ENCODE data around the gene CCDC60. TPM values are rescaled to one million over a fixed set of nuclear protein-coding genes. Genes with fewer than 3 reads are reported as not detected.
A peak's percentile ranks its signal among the peaks of the same experiment; 100 is the strongest.

CCDC60 gene
- total RNA-seq, 8 experiments from 2014 or later, result 0.41 to 27.0 (median 10.8) TPM

DNA sequence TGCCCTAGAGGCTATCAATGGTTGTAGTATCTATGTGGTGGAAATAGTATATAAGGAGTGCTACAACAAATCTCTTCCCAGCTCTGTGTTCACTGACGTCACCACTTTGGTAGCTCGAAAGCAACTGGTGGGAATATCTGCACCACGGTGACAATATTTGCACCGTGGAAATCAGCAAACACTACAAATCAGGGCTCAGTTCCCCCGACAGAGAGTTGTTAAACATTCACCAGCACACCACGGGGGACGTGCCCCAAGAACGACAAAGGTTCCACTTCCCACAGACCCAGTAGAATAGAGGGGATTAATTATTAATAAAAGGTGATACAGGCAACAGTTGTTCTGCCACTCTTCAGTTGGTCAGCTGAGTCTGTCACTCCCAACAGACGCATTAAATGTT lies 98.4 kb downstream of the CCDC60 start:
- peak in 1 of 8 experiments; percentile 65 for ATAC-seq (replicated peaks in 6 of 8)
- in situ Hi-C loops (cut with MboI; ENCODE audit: low pct_unique_long_range_greater_than_20kb in 2 of 9, low sequenced_read_pairs in 9 of 9, unreplicated experiment in 9 of 9), result loop anchor here in 1 of 9 experiments (10.0 kb wide), 1 partner anchor 212 kb away; no protein-coding TSS in a partner anchor
- peak overlapping the region in 1 of 2 donors; percentile 24 for H3K27ac ChIP-seq

DNA sequence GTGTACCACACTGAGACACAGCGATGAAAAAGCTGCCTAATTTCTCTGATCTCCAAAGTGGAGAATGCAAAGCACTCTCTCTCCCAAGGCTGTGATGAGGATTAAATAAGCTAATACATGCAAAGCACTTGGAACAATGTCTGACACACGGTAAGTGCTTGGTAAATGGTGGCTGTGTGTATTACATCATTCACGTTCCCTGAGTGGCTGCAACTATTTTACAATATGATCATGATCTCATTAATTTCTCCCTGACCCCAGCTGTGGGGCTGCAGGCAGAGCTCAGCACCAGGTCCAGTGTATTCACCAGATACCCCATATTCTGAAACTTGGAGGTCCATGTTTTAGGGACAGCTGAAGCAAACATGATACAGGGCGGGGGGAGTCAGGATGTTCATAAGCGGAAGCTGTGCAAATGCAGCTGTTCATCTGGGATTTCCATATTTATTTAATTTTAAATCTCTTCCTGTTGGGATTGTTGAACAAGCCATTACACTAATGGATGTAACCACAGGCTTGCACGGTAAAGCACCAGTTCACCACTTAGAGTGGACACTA lies 106.4 kb downstream of the CCDC60 start:
- no peak overlapping the region for H3K27ac ChIP-seq
- peak in 4 of 8 experiments; percentile 25 to 53 (median 42) for ATAC-seq (replicated peaks in 6 of 8)

More for the DNA sequence above, 98.4 kb downstream of the CCDC60 start:
- Histone ChIP-seq H3K4me1 (replicated peaks in 1 of 2) (no peaks in the 10 kb centered on the region), H3K4me3 (no peak overlapping the region)
- 0 to 100% (median 29%) methylated on average over 1 to 5 of the region's 9 CpGs; no CpG with 5 or more reads in 2 of the 10 experiments for WGBS, 10 experiments

DNA sequence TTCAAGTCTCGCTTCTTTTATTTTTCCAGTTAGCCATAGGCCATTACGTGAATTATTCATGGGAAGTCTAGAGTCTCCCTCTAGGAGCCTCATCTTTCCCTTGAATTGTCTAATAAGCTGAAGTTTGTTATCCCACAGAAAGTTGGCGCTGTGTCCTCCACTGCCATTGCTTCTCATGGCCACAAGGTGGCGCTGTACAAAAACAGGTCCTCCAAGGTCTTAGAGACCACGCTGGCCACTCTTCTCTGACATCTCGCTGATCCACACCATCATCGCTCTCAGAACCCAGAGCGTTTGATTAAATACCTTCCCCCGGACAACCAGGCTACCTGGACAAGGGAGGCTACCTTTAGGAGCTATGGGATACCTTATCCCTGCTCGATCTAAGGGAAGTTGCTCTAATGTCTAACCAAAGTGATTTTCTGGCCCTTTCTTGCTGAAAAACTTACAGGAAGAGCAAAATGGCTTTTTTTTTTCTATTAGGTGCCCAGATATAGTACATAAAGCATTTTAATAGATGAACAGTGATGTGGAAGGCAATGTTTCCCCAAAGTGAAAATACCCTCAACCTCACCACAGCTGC lies 110.0 kb downstream of the CCDC60 start:
- in situ Hi-C loops (cut with MboI; ENCODE audit: low pct_unique_long_range_greater_than_20kb in 2 of 9, low sequenced_read_pairs in 9 of 9, unreplicated experiment in 9 of 9), result loop anchor here in 1 of 9 experiments (10.0 kb wide), 1 partner anchor 100 kb away; no protein-coding TSS in a partner anchor
- no peak overlapping the region for H3K4me3 ChIP-seq
- WGBS, 10 experiments, result 0 to 60% (median 39%) methylated on average over 2 to 8 of the region's 10 CpGs; no CpG with 5 or more reads in 1 of the 10 experiments
- H3K27ac ChIP-seq, result no peak overlapping the region
- H3K4me1 ChIP-seq (replicated peaks in 1 of 2), result peaks cover 24 to 30% of the 10 kb centered on the region in 2 donors
- peak in 7 of 8 experiments; percentile 33 to 91 (median 47) for ATAC-seq (replicated peaks in 6 of 8)

More for the DNA sequence above, 106.4 kb downstream of the CCDC60 start:
- Histone ChIP-seq H3K4me3 (no peak overlapping the region), H3K4me1 (replicated peaks in 1 of 2) (no peaks in the 10 kb centered on the region)
- in situ Hi-C loops (cut with MboI; ENCODE audit: low pct_unique_long_range_greater_than_20kb in 2 of 9, low sequenced_read_pairs in 9 of 9, unreplicated experiment in 9 of 9), result loop anchor here in 1 of 9 experiments (10.0 kb wide), 1 partner anchor 104 kb away; no protein-coding TSS in a partner anchor
- 7 to 100% (median 71%) methylated on average over 1 to 6 of the region's 6 CpGs; no CpG with 5 or more reads in 1 of the 10 experiments for WGBS, 10 experiments

DNA sequence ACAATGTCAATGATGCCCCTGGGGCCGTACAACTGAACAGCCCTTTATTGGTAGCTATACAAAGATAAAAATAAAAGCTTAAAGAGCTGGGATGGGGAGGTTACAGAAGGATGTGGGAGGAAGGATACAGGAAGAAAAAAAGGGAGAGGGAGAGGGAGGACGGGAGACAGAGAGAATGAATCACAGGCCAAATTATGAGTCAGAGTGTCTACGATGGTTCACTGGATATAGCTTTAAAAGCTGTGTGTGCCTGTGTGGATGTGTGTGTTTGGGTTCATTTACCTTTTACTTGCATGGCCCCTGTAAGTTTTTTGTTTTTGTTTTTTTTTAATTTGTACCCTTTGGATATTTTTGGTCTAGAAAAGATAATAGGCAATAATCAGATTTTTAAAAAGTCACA lies 111.9 kb downstream of the CCDC60 start:
- Histone ChIP-seq H3K4me3 (no peak overlapping the region), H3K4me1 (replicated peaks in 1 of 2) (peaks cover 24 to 30% of the 10 kb centered on the region in 2 donors), H3K27ac (no peak overlapping the region)
- ATAC-seq (replicated peaks in 6 of 8), result peak in 7 of 8 experiments; percentile 43 to 79 (median 69)
- in situ Hi-C loops (cut with MboI; ENCODE audit: low pct_unique_long_range_greater_than_20kb in 2 of 9, low sequenced_read_pairs in 9 of 9, unreplicated experiment in 9 of 9), result loop anchor here in 1 of 9 experiments (10.0 kb wide), 1 partner anchor 98 kb away; no protein-coding TSS in a partner anchor
- 7 to 100% (median 48%) methylated on average over 1 to 3 of the region's 3 CpGs; no CpG with 5 or more reads in 2 of the 10 experiments for WGBS, 10 experiments

- in situ Hi-C loops (cut with MboI; ENCODE audit: low pct_unique_long_range_greater_than_20kb in 2 of 9, low sequenced_read_pairs in 9 of 9, unreplicated experiment in 9 of 9), result loop anchor here in 1 of 9 experiments (10.0 kb wide), 1 partner anchor 98 kb away; no protein-coding TSS in a partner anchor
- 6 to 50% (median 22%) methylated on average over 3 to 6 of the region's 7 CpGs; no CpG with 5 or more reads in 3 of the 10 experiments for WGBS, 10 experiments
- Histone ChIP-seq H3K27ac (no peak overlapping the region), H3K4me3 (no peak overlapping the region), H3K4me1 (replicated peaks in 1 of 2) (peaks cover 24 to 30% of the 10 kb centered on the region in 2 donors)
- ATAC-seq (replicated peaks in 6 of 8), result peak in 5 of 8 experiments; percentile 6 to 35 (median 33)
Measured at GRCh38 chr12:119447126-119447525, 112.6 kb downstream of the CCDC60 start.

DNA sequence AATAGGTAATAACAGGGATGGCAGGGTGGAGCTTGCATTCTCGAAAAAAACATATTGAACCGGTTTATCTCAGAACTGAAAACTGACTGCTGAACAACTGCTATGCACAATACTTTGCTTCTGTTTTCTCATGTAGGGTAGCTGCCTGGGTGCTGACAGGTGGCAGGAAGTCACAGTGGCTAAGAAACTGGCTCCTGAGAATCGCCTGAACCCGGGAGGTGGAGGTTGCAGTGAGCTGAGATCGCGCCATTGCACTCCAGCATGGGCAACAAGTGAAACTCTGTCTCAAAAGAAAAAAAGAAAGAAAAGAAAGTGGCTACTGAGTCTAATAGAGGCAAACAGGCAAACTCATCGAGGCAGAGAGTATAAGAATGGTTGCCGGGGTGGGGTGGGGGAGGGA lies 113.1 kb downstream of the CCDC60 start:
- peak in 1 of 8 experiments; percentile 9 for ATAC-seq (replicated peaks in 6 of 8)
- Histone ChIP-seq H3K4me3 (no peak overlapping the region), H3K4me1 (replicated peaks in 1 of 2) (peaks cover 24 to 30% of the 10 kb centered on the region in 2 donors), H3K27ac (no peak overlapping the region)
- WGBS, 10 experiments, result 16 to 93% (median 82%) methylated on average over 2 to 8 of the region's 8 CpGs; no CpG with 5 or more reads in 1 of the 10 experiments
- in situ Hi-C loops (cut with MboI; ENCODE audit: low pct_unique_long_range_greater_than_20kb in 2 of 9, low sequenced_read_pairs in 9 of 9, unreplicated experiment in 9 of 9), result loop anchor here in 1 of 9 experiments (10.0 kb wide), 1 partner anchor 97 kb away; no protein-coding TSS in a partner anchor

DNA sequence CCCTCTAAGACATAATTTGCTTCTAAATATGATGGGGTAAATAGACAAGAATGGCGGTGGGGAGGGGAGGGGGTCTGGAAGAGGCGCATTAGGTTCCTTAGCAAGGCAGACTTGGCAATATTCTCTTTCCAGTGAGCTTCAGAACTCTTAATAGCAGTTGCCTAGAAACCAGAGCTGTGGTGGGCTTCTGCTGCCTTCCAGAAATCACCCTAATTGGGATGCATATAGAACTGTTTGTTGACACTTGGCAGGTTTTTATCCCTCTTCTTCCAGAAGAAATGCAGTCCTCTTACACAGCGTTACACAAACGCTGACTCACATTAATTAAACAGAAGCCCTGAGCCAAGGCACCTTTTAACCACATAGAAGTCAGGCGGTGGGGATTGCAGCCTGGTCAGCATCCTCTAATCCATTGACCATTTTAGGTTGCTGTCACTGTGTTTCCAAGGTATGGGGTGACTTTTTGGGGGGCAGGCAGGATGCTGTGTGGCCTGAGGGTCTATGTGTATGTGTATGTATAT lies 114.1 kb downstream of the CCDC60 start:
- peak in 5 of 8 experiments; percentile 71 to 79 (median 73) for ATAC-seq (replicated peaks in 6 of 8)
- in situ Hi-C loops (cut with MboI; ENCODE audit: low pct_unique_long_range_greater_than_20kb in 2 of 9, low sequenced_read_pairs in 9 of 9, unreplicated experiment in 9 of 9), result loop anchor here in 1 of 9 experiments (10.0 kb wide), 1 partner anchor 96 kb away; no protein-coding TSS in a partner anchor
- Histone ChIP-seq H3K4me1 (replicated peaks in 1 of 2) (peaks cover 24 to 30% of the 10 kb centered on the region in 2 donors), H3K27ac (no peak overlapping the region), H3K4me3 (no peak overlapping the region)
- 0 to 80% (median 33%) methylated on average over 1 to 5 of the region's 5 CpGs; no CpG with 5 or more reads in 1 of the 10 experiments for WGBS, 10 experiments

- Histone ChIP-seq H3K4me1 (replicated peaks in 1 of 2) (peaks cover 24 to 30% of the 10 kb centered on the region in 2 donors), H3K27ac (no peak overlapping the region), H3K4me3 (no peak overlapping the region)
- peak in 2 of 8 experiments; percentile 63 to 65 for ATAC-seq (replicated peaks in 6 of 8)
- WGBS, 10 experiments, result 0 to 86% (median 30%) methylated on average over 1 to 2 of the region's 7 CpGs; no CpG with 5 or more reads in 4 of the 10 experiments
- in situ Hi-C loops (cut with MboI; ENCODE audit: low pct_unique_long_range_greater_than_20kb in 2 of 9, low sequenced_read_pairs in 9 of 9, unreplicated experiment in 9 of 9), result no loop called here
Measured at GRCh38 chr12:119450771-119451170, 116.2 kb downstream of the CCDC60 start.

DNA sequence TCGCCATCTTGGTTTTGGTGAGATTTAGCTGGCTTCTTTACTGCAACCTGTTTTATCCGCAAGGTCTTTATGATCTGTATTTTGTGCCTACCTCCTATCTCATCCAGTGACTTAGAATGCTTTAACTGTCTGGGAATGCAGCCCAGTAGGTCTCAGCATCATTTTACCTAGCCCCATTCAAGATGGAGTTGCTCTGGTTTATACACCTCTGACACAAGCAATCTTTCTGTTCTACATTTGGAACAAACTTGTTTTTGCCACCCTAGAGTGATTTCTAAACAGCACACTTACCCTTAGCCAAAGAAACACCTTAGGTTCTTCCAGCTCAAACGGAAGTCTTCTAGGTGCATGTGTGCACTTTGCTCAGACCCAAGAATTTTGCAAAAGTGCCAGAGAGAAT lies 122.3 kb downstream of the CCDC60 start:
- Histone ChIP-seq H3K4me3 (no peak overlapping the region), H3K4me1 (replicated peaks in 1 of 2) (peaks cover 0 to 17% of the 10 kb centered on the region in 2 donors), H3K27ac (no peak overlapping the region)
- no peak for ATAC-seq (replicated peaks in 6 of 8)
- in situ Hi-C loops (cut with MboI; ENCODE audit: low pct_unique_long_range_greater_than_20kb in 2 of 9, low sequenced_read_pairs in 9 of 9, unreplicated experiment in 9 of 9), result no loop called here
- WGBS, 10 experiments, result 11 to 100% (median 68%) methylated on average over 1 to 3 of the region's 3 CpGs; no CpG with 5 or more reads in 2 of the 10 experiments

DNA sequence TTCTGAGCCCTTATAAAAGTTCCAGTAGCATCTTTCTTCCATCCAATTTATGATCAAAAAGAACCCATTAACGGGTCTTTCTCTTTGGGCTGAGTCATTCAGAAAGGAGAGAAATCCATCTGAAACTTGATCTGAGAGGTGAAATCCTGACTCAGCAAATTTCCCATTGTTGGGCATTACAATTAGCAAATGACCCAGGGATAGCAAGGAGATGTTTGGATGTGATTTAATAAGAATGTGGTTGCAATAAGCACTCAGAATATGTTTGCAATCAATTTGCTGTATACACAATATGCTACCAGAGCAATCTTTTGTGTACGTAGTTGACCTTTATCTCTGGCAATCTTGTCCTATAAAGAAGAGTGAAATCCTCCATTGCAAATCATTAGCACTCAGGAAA lies 122.7 kb downstream of the CCDC60 start:
- peaks cover 0 to 17% of the 10 kb centered on the region in 2 donors for H3K4me1 ChIP-seq (replicated peaks in 1 of 2)
- ATAC-seq (replicated peaks in 6 of 8), result peak in 5 of 8 experiments; percentile 35 to 56 (median 43)
- H3K27ac ChIP-seq, result no peak overlapping the region
- WGBS, 10 experiments, result 0 to 100% (median 50%) methylated on average over 1 to 2 of the region's 2 CpGs; no CpG with 5 or more reads in 1 of the 10 experiments
- in situ Hi-C loops (cut with MboI; ENCODE audit: low pct_unique_long_range_greater_than_20kb in 2 of 9, low sequenced_read_pairs in 9 of 9, unreplicated experiment in 9 of 9), result no loop called here
- H3K4me3 ChIP-seq, result no peak overlapping the region

DNA sequence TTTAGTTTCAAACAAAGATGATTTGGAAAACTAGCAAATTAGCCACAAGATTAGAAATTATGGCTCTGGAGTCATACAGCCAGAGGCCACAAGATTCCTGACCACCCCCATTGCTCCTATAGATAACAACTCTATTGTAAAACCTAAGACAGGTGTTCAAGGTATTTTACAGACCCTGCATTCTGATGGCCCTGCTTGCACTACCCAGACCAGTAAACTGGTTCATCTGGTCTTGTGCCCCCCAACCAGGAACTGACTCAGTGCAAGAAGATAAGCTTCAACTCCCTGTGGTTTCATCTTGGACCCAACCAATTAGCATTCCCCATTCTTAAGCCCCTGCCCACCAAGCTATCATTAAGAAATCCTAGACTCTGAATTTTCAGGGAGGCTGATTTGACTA lies 125.0 kb downstream of the CCDC60 start:
- no peak overlapping the region for H3K4me3 ChIP-seq
- H3K4me1 ChIP-seq (replicated peaks in 1 of 2), result peaks cover 0 to 17% of the 10 kb centered on the region in 2 donors
- in situ Hi-C loops (cut with MboI; ENCODE audit: low pct_unique_long_range_greater_than_20kb in 2 of 9, low sequenced_read_pairs in 9 of 9, unreplicated experiment in 9 of 9), result no loop called here
- no peak overlapping the region for H3K27ac ChIP-seq
- ATAC-seq (replicated peaks in 6 of 8), result no peak

DNA sequence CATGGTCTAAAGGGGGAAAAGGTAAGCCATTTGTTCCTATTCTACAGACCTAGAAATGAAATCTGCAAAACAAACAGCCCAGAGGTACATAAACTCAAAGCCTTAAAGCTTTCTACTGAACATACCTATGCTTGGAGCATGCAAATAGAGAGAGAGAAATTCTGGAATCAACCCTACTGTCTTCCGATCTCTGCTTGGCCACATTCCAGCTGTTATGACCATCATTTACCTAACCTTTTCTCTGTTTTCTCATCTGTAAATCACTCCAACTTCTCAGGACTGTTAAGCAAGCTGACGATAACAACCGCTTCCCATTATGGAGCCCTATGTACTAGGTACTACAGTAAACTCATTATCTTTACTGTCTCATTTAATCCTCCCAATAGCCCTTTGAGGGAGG lies 126.3 kb downstream of the CCDC60 start:
- no peak overlapping the region for H3K4me3 ChIP-seq
- in situ Hi-C loops (cut with MboI; ENCODE audit: low pct_unique_long_range_greater_than_20kb in 2 of 9, low sequenced_read_pairs in 9 of 9, unreplicated experiment in 9 of 9), result no loop called here
- no peak overlapping the region for H3K27ac ChIP-seq
- 22 to 100% (median 88%) methylated on average over 1 to 3 of the region's 3 CpGs; no CpG with 5 or more reads in 3 of the 10 experiments for WGBS, 10 experiments
- H3K4me1 ChIP-seq (replicated peaks in 1 of 2), result peaks cover 0 to 17% of the 10 kb centered on the region in 2 donors
- ATAC-seq (replicated peaks in 6 of 8), result no peak

Measured in motor neuron (in vitro differentiated cells).